B cell (primary cell): Measurements from ENCODE around the gene PIAS4. TPM values are rescaled to one million over a fixed set of nuclear protein-coding genes. Genes with fewer than 3 reads are reported as not detected.

Source experiments
- ATAC-seq: fragments of 200-7000 bp; cut with Tn5 transposase; one replicate; pipeline ENCODE4 v1.10.0; 2021; ENCODE audit warnings: low read depth, mild to moderate bottlenecking, moderate number of reproducible peaks, moderate library complexity
- CTCF ChIA-PET: fragments of 350-600 bp; sonication (Branson Sonifier 250); formaldehyde crosslinking; loops from one replicate; lab custom pipeline; 2021; ENCODE audit warnings: antibody characterized with exemption, inconsistent platforms; lab: Charles Lee
- POLR2A ChIA-PET: fragments of 350-600 bp; sonication (Branson Sonifier 250); formaldehyde crosslinking; loops from one replicate; lab custom pipeline; 2021; ENCODE audit warnings: antibody characterized with exemption; lab: Charles Lee
- DNase-seq: peaks from one replicate; pipeline ENCODE4 v3.0.0; 2013
- H2AFZ ChIP-seq: 2 replicates; pipeline ENCODE4 v1.6.1; 2012; ENCODE audit warnings: mild to moderate bottlenecking, low read depth, low read length; ENCODE audit not compliant: insufficient read depth, poor library complexity, severe bottlenecking
- H3K27ac ChIP-seq, 2 donors: 1 replicate in 1 of 2; 2 replicates in 1 of 2; pipeline ENCODE4 v1.5.1; 2012 to 2013; ENCODE audit warnings: low read length in 2 of 2, mild to moderate bottlenecking in 2 of 2, moderate library complexity in 1 of 2
- H3K27me3 ChIP-seq, 4 experiments: fragments of 200-600 bp in 1 of 4; sonication (generic) in 1 of 4; replicated peaks in 1 of 4; 1 replicate in 2 of 4; 2 replicates in 2 of 4; pipeline versions ENCODE4 v1.6.1 to v1.7.0; 2013 to 2016; ENCODE audit warnings: low read length in 3 of 4, mild to moderate bottlenecking in 2 of 4, mixed read lengths in 1 of 4, moderate library complexity in 1 of 4; ENCODE audit not compliant: insufficient read depth in 4 of 4, control insufficient read depth in 3 of 4; ENCODE audit errors: control extremely low read depth in 1 of 4
- H3K36me3 ChIP-seq, 2 experiments: replicated peaks in 1 of 2; 1 replicate in 1 of 2; 2 replicates in 1 of 2; pipeline versions ENCODE4 v1.6.1 to v1.7.1; 2013; ENCODE audit warnings: low read length in 1 of 2; ENCODE audit not compliant: insufficient read depth in 2 of 2, control insufficient read depth in 1 of 2; ENCODE audit errors: control extremely low read depth in 1 of 2, extremely low read depth in 1 of 2
- H3K4me1 ChIP-seq, 2 donors: fragments of 200-600 bp in 1 of 2; sonication (generic) in 1 of 2; 1 replicate in 1 of 2; 2 replicates in 1 of 2; pipeline versions ENCODE4 v1.5.1 to v1.6.1; 2013 to 2017; ENCODE audit warnings: low read length in 2 of 2; ENCODE audit not compliant: control insufficient read depth in 2 of 2, insufficient read depth in 2 of 2
- H3K4me2 ChIP-seq: replicated peaks from 2 replicates; pipeline ENCODE3; 2012; ENCODE audit warnings: mild to moderate bottlenecking, low read depth, low read length; ENCODE audit not compliant: poor library complexity, severe bottlenecking
- H3K4me3 ChIP-seq, 5 experiments: fragments of 200-600 bp in 1 of 5; sonication (generic) in 1 of 5; 1 replicate in 3 of 5; 2 replicates in 2 of 5; pipeline versions ENCODE4 v1.5.1 to v1.7.0; 2011 to 2016; ENCODE audit warnings: low read length in 4 of 5, mild to moderate bottlenecking in 4 of 5, low read depth in 2 of 5, control low read depth in 1 of 5, moderate library complexity in 1 of 5; ENCODE audit not compliant: insufficient read depth in 1 of 5; ENCODE audit errors: control extremely low read depth in 1 of 5, extremely low read depth in 1 of 5
- H3K79me2 ChIP-seq: fragments of 200-600 bp; sonication (generic); one replicate; pipeline ENCODE4 v1.6.0; 2016; ENCODE audit warnings: low read length; ENCODE audit not compliant: control insufficient read depth, insufficient read depth
- H3K9ac ChIP-seq: fragments of 200-600 bp; sonication (generic); 2 replicates; pipeline ENCODE4 v1.6.1; 2017; ENCODE audit warnings: mild to moderate bottlenecking, low read length, moderate library complexity
- H3K9me3 ChIP-seq, 3 donors: one replicate each; pipeline versions ENCODE4 v1.6.1 to v1.7.1; 2013; ENCODE audit warnings: low read length in 2 of 3; ENCODE audit not compliant: control insufficient read depth in 2 of 3, insufficient read depth in 1 of 3; ENCODE audit errors: control extremely low read depth in 1 of 3
- H4K20me1 ChIP-seq: 2 replicates; pipeline ENCODE4 v1.6.0; 2012; ENCODE audit warnings: mild to moderate bottlenecking, low read length; ENCODE audit not compliant: insufficient read depth, control insufficient read depth, poor library complexity, severe bottlenecking
- H3K27ac Mint-ChIP-seq: one replicate; pipeline ENCODE4 v1.8.0; 2021; ENCODE audit warnings: mixed read lengths
- H3K27me3 Mint-ChIP-seq: one replicate; pipeline ENCODE4 v1.8.0; 2021; ENCODE audit warnings: mixed read lengths
- H3K4me1 Mint-ChIP-seq: one replicate; pipeline ENCODE4 v1.8.0; 2021; ENCODE audit warnings: mixed read lengths
- H3K4me3 Mint-ChIP-seq: one replicate; pipeline ENCODE4 v1.8.0; 2021; ENCODE audit warnings: mixed read lengths
- H3K9me3 Mint-ChIP-seq: one replicate; pipeline ENCODE4 v1.8.0; 2022; ENCODE audit warnings: mixed read lengths; ENCODE audit not compliant: insufficient read depth
- CTCF ChIP-seq: fragments of 200-600 bp; IDR thresholded peaks from one replicate; pipeline ENCODE4 v1.8.0; 2022; ENCODE audit warnings: antibody characterized with exemption, mild to moderate bottlenecking
- EZH2 ChIP-seq: IDR thresholded peaks from 2 replicates; pipeline ENCODE4 v1.6.1; 2012; ENCODE audit warnings: borderline replicate concordance, low read depth, mild to moderate bottlenecking, moderate library complexity, low read length; ENCODE audit not compliant: insufficient read depth, poor library complexity, severe bottlenecking
- WGBS: methylation state at CpG from one replicate; pipeline ENCODE4 v1.1.5; 2013; ENCODE audit warnings: missing lambda C conversion rate; ENCODE audit not compliant: insufficient coverage; 5-methylcytosine and 5-hydroxymethylcytosine counted together
- intact Hi-C: fragments of 100-400 bp; cut with micrococcal nuclease; formaldehyde crosslinking; loops from one replicate; pipeline ENCODE4 v1.10.0; 2022
- polyA plus RNA-seq: library from polyadenylated mRNA; depleted of rRNA; stranded (reverse); fragments of >200 nt; gene quantifications from 2 replicates; pipeline ENCODE4 v1.2.3, GENCODE V29; 2012
- total RNA-seq, 2 donors: library from RNA; stranded (reverse); fragments of 120-200 nt in 1 of 2; gene quantifications; 1 replicate in 1 of 2; 2 replicates in 1 of 2; pipeline versions ENCODE4 v1.2.3 to v1.2.4, GENCODE V29; 2013 to 2022

Gene PIAS4
- total and polyA plus RNA-seq, 2 donors (not counting 1 experiment from before 2014, with no cell fraction given), result 13.7 to 56.8 TPM

GRCh38 chr19:4030981-4031380, 23.4 kb downstream of the PIAS4 start:
- H2AFZ ChIP-seq, result no peak overlapping the region
- no peaks in the 10 kb centered on the region for H3K27me3 Mint-ChIP-seq
- peaks cover 14% of the 10 kb centered on the region for H3K79me2 ChIP-seq
- no peaks in the 10 kb centered on the region for H3K4me1 ChIP-seq
- H4K20me1 ChIP-seq, result peaks cover 10% of the 10 kb centered on the region
- ChIA-PET POLR2A (no interaction called here), CTCF (no interaction called here)
- H3K27ac ChIP-seq, result no peak overlapping the region
- H3K9me3 ChIP-seq, result no peaks in the 10 kb centered on the region
- H3K9ac ChIP-seq, result no peak overlapping the region
- no peaks in the 10 kb centered on the region for H3K4me1 Mint-ChIP-seq
- TF ChIP-seq CTCF, result no peak
- no peak overlapping the region for H3K4me3 Mint-ChIP-seq
- WGBS, result 89% methylated on average over 9 of the region's 9 CpGs
- intact Hi-C loops, result no loop called here
- DNase-seq (no peak), ATAC-seq (no peak)
- H3K4me2 ChIP-seq, result no peak overlapping the region
- H3K36me3 ChIP-seq, result peaks cover 0 to 41% of the 10 kb centered on the region in 2 experiments
- H3K27me3 ChIP-seq, result no peaks in the 10 kb centered on the region
- no peaks in the 10 kb centered on the region for H3K9me3 Mint-ChIP-seq
- no peak overlapping the region for H3K27ac Mint-ChIP-seq
- no peak overlapping the region for H3K4me3 ChIP-seq

GRCh38 chr19:4031420-4031819, 23.9 kb downstream of the PIAS4 start:
- TF ChIP-seq EZH2 (no peak), CTCF (no peak)
- POLR2A ChIA-PET, result no interaction called here

More at GRCh38 chr19:4031420-4031819, 23.9 kb downstream of the PIAS4 start:
- no peak for ATAC-seq
- Histone ChIP-seq H3K9me3 (no peaks in the 10 kb centered on the region), H3K36me3 (peaks cover 0 to 44% of the 10 kb centered on the region in 2 experiments), H2AFZ (no peak overlapping the region), H3K4me3 (no peak overlapping the region), H3K27ac (no peak overlapping the region), H3K27me3 (no peaks in the 10 kb centered on the region), H3K4me2 (no peak overlapping the region), H4K20me1 (peaks cover 10% of the 10 kb centered on the region), H3K4me1 (no peaks in the 10 kb centered on the region), H3K79me2 (peaks cover 17% of the 10 kb centered on the region), H3K9ac (no peak overlapping the region)
- intact Hi-C loops, result no loop called here
- H3K4me1 Mint-ChIP-seq, result no peaks in the 10 kb centered on the region
- no peaks in the 10 kb centered on the region for H3K9me3 Mint-ChIP-seq
- no peak for DNase-seq
- no peak overlapping the region for H3K27ac Mint-ChIP-seq
- CTCF ChIA-PET, result no interaction called here
- WGBS, result 98% methylated on average over 9 of the region's 11 CpGs
- no peaks in the 10 kb centered on the region for H3K27me3 Mint-ChIP-seq
- H3K4me3 Mint-ChIP-seq, result no peak overlapping the region
